ENCODE results near the gene DNA2. TPM values are rescaled to one million over a fixed set of nuclear protein-coding genes. Genes with fewer than 3 reads are reported as not detected.

DNA2 gene
- polyA plus RNA-seq, 1 of the 3 experiments (the other 2 are of a cell fraction): 2.5 TPM

GRCh38 chr10:68463365-68464093 is 8.2 kb downstream of the DNA2 start (continued):
- TF ChIP-seq REST (IDR thresholded peaks at IDR 0.05; ENCODE audit: low read depth, low read length): no peak
- no peak for TF ChIP-seq YY1 (IDR thresholded peaks at IDR 0.05; ENCODE audit: low read depth)
- no peak for TF ChIP-seq GABPA (IDR thresholded peaks at IDR 0.05; ENCODE audit: low read depth)
- no peak for TF ChIP-seq PBX3 (IDR thresholded peaks at IDR 0.05)
- TF ChIP-seq CHD2 (IDR thresholded peaks at IDR 0.05; ENCODE audit: low read length, partially characterized antibody): no peak
- TF ChIP-seq MAX (IDR thresholded peaks at IDR 0.05; ENCODE audit: low read depth): no peak
- no peak for TF ChIP-seq SIN3A (IDR thresholded peaks at IDR 0.05; ENCODE audit: borderline replicate concordance, low read depth, low read length)

GRCh38 chr10:68462536-68462935 is 9.2 kb downstream of the DNA2 start:
- 98% methylated on average over 2 of the region's 2 CpGs for WGBS (ENCODE audit: low lambda C conversion rate)
- no peak overlapping the region for H3K27ac ChIP-seq (ENCODE audit: low read depth in 2 of 2, low read length in 1 of 2)

More at GRCh38 chr10:68462536-68462935, 9.2 kb downstream of the DNA2 start:
- Histone ChIP-seq H3F3A (replicated peaks; ENCODE audit: insufficient read depth) (peaks cover 10% of the 10 kb centered on the region), H3K4me3 (ENCODE audit: low read depth in 2 of 2, low read length in 1 of 2) (no peak overlapping the region), H3K4me2 (no peak overlapping the region), H4K20me1 (ENCODE audit: insufficient read depth) (no peaks in the 10 kb centered on the region), H3K9me2 (no peaks in the 10 kb centered on the region), H3K36me3 (replicated peaks in 1 of 2; ENCODE audit: control insufficient read depth in 1 of 2, insufficient read depth in 2 of 2, low read length in 1 of 2) (peaks cover 2 to 18% of the 10 kb centered on the region in 2 experiments), H3K79me2 (ENCODE audit: insufficient read depth) (peaks cover 8% of the 10 kb centered on the region; the same call in 1 of the 2 replicates), H3K9ac (no peak overlapping the region), H2AFZ (ENCODE audit: low read depth) (no peak overlapping the region), H3K27me3 (ENCODE audit: insufficient read depth) (no peaks in the 10 kb centered on the region), H3K9me3 (no peaks in the 10 kb centered on the region; the same call in 1 of the 2 replicates), H3K4me1 (ENCODE audit: control insufficient read depth in 1 of 2, insufficient read depth in 2 of 2, low read depth in 1 of 2, low read length in 1 of 2) (no peaks in the 10 kb centered on the region)
- POLR2A ChIA-PET: no interaction called here
- TF ChIP-seq SMC3 (IDR thresholded peaks at IDR 0.05; ENCODE audit: low read depth, low read length): no peak
- TF ChIP-seq SIN3A (IDR thresholded peaks at IDR 0.05; ENCODE audit: borderline replicate concordance, low read depth, low read length): no peak
- TF ChIP-seq EZH2phosphoT487 (IDR thresholded peaks at IDR 0.05; ENCODE audit: borderline replicate concordance, low read depth): no peak
- TF ChIP-seq TCF12 (IDR thresholded peaks at IDR 0.05): no peak
- no peak for TF ChIP-seq GATA2 (CRISPR knock-in tag; IDR thresholded peaks at IDR 0.05)
- no peak for TF ChIP-seq RXRA (IDR thresholded peaks at IDR 0.05; ENCODE audit: borderline replicate concordance, low read depth)
- TF ChIP-seq CTCF (IDR thresholded peaks at IDR 0.05): no peak
- CTCF ChIA-PET: no interaction called here
- no peak for DNase-seq
